ENCODE measurements around the gene AGAP1.

Gene AGAP1

GRCh38 chr2:235697041-235697440, 203.2 kb downstream of the AGAP1 start:
- DNase-seq, result no peak

- no peak for DNase-seq
Measured at GRCh38 chr2:235698028-235698427, 204.2 kb downstream of the AGAP1 start.

- no peak for DNase-seq
Measured at GRCh38 chr2:235698491-235698890, 204.6 kb downstream of the AGAP1 start.

GRCh38 chr2:235699576-235699975, 205.7 kb downstream of the AGAP1 start:
- no peak for DNase-seq

- no peak for DNase-seq
Measured at GRCh38 chr2:235701206-235701981, 207.6 kb downstream of the AGAP1 start.

- DNase-seq, result no peak
Measured at GRCh38 chr2:235702186-235702585, 208.3 kb downstream of the AGAP1 start.

- no peak for DNase-seq
Measured at GRCh38 chr2:235703711-235704295, 210.0 kb downstream of the AGAP1 start.

- DNase-seq, result no peak
Measured at GRCh38 chr2:235705296-235705695, 211.5 kb downstream of the AGAP1 start.

- DNase-seq, result no peak
Measured at GRCh38 chr2:235706506-235706905, 212.7 kb downstream of the AGAP1 start.

GRCh38 chr2:235707411-235708096, 213.7 kb downstream of the AGAP1 start:
- no peak for DNase-seq

- no peak for DNase-seq
Measured at GRCh38 chr2:235709124-235709813, 215.4 kb downstream of the AGAP1 start.

GRCh38 chr2:235709969-235710879, 216.4 kb downstream of the AGAP1 start:
- DNase-seq, result no peak

- no peak for DNase-seq
Measured at GRCh38 chr2:235710933-235711332, 217.1 kb downstream of the AGAP1 start.

GRCh38 chr2:235711527-235711926, 217.7 kb downstream of the AGAP1 start:
- no peak for DNase-seq

GRCh38 chr2:235712176-235712575, 218.3 kb downstream of the AGAP1 start:
- no peak for DNase-seq

- DNase-seq, result no peak
Measured at GRCh38 chr2:235713189-235713588, 219.3 kb downstream of the AGAP1 start.

- no peak for DNase-seq
Measured at GRCh38 chr2:235715601-235716000, 221.8 kb downstream of the AGAP1 start.

- no peak for DNase-seq
Measured at GRCh38 chr2:235716875-235717496, 223.1 kb downstream of the AGAP1 start.

- no peak for DNase-seq
Measured at GRCh38 chr2:235719146-235719942, 225.5 kb downstream of the AGAP1 start.

GRCh38 chr2:235721625-235722024, 227.8 kb downstream of the AGAP1 start:
- no peak for DNase-seq

GRCh38 chr2:235722869-235723268, 229.0 kb downstream of the AGAP1 start:
- no peak for DNase-seq

Data from CD4-positive, alpha-beta T cell treated with Interleukin-6 for 4 hours (primary cell).